ENCODE measurements around the gene APOD.
"Not testable (repeated sequence)": the region's sequence is repeated elsewhere in the genome, so short reads cannot be mapped to it uniquely, and the experiment has no call there.

The APOD gene

DNA sequence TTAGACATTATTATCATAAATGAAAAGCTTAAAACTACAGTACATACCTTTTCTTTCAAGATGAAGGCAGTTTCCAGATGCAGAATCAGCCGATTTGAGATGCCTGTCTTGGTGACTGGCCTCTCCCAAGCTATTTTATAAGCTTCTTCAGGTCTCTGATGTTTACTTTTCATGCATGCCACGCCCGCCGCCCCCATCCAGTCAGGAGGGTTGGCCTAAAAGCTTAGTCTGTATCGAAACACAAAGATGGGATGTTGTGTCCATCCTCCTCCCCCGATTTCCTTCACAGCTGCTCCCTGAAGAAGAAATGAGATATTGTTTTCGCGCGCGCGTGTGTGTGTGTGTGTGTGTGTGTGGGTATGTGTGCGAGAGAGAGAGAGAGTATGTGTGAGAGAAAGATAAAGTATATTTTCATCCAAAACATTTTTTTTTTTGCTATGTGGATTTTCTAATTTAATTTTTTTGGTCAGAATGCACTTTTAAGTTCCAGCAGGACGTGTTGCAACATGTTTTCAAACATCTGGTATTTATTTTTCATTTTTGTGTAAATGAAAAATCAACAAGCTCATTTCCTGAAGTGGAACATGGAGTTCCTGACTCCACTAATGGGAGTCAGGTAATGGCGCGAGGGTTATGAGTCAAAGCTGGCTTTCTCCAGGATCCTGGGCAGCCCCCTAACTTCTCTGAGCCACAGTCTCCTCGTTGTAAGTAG, at the start of gene APOD:
APOD (minus strand) TSS at position 110 of the 712 bp plus-strand sequence. CDS start 4,479 bp downstream, outside the sequence.
- FAIRE-seq: no peak

DNA sequence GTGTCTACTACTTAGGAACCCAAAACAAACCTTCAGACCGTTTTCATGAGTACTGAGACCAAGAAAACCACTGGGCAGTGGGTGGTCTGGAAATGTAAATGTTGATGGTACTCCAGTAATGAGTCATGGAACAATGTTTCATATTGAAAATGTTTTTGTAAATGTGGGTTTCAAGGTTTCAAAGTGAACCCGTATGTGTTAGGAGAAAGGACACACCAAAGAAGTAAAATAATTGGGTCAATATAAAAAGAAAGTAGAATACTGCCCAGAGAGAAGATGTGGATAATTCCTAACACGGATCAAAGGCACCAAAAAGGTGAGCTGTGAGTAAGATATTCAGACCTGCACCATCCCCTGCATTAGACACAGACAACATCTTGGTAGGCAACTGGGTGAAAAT, 49.6 kb upstream of the APOD start:
- FAIRE-seq: not testable (repeated sequence)

DNA sequence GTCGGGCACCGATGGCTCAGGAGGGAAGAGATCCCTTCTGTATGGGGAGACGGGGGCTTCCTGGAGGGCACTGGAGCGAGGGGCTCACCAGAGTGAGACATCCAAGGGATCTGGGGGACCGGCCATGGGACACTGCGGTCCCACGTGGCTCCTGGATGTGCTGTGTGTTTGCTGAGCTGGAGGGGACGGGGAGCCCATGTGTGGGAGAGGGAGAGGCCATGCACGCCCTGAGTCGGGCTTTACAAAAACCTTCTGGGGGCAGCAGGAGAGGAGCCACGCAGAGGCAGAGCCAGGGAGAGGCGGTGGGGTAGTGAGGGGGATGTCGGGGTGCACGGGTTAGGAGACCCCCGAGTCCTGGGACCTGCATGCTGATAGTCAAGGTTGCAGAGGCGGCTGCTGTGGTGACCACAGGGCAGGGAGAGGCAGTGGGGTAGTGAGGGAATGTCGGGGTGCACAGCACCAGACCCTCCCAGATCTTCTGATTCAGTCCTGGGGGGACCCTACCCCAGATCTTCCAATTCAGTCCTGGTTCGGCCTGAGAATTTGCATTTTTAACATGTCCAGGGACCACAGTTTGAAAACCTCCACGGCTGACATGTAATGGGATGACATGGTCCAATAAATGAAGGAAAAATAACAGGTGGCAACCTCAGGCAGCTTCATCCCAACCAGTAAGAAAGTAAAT, 48.9 kb upstream of the APOD start:
- FAIRE-seq: not testable (repeated sequence)

DNA sequence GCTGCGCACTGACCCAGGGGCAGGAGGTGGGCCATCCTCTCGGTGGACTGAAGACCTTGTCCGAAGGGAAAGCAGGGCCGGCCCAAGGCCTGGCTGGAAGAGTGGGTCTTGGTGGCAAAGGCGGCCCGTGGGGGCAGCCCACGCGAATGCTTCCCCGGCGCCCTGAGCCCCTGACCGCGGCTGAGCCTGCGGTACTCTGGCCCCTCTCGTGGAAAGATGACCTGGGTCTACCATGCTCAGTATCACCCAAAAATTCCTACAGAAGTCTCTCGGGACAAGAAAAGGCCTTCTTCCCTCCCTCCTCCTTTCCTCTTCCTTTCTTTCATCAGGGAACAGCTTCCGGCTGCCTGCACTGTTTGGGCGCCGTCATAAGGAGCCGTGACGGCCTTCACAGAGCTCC, 48.3 kb upstream of the APOD start:
- FAIRE-seq: not testable (repeated sequence)

DNA sequence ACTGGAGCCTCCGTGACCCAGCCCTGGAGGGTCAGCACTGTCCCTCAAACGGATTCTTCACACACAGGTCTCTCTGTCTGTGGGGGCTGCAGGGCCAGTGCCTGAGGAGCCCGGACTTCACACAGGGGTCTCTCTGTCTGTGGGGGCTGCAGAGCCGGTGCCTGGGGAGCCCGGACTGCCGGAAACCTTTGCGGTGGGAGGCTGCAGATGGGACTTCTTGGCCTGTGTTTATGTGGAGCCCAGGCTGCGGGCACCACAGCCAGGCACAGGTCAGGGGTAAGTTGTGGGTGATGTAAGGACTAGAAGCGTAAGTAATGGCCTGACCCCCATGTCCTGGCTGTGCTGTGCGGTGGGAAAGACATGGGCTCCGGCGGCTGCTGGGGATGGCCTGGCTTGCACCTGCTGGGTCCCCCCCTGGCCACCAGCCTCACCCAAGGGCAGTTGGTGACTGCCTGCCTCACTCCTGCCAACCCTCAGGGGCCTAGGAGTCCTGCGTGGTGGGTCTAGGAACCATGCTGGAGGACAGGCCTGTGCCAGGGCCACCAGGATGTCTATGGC, 47.3 kb upstream of the APOD start:
- FAIRE-seq: not testable (repeated sequence)

DNA sequence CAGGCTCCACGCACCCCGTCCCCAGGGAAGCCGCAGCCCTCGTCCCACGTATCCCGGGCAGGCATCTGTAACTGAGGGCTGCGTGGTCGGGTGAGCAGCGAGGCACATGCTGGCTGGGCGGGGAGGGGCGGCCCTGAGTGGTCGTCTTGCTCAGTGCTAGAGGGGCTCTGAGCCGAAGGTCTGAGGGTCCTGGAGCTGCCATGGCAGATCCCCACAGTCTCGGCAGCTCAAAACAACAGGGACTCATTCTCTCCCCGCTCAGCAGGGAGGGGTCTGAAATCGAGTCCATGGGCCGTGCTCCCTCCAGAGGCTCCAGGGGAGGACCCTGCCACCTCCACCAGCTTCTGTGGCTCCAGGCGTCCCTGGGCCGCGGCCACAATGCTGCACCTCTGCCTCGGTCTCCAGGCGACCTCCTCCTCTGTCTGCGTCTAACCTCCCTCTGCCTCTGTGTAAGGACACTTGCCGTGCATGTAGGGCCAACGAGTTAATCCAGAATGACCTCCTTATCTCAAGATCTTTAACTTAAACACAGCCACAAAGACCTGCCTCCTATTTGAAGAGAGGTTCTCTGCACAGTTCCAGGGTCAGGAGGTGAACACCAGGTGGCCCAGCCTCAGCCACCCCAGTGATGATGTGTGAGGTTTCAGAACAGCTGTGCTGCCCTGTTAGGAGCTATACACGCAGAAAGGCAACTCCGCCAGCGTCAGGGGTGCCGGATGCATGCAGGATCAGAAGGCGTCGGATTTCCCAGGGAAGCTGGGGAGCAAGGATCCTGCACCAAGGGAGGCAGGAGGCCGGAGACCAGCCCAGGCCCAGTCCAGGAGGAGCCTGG, 46.6 kb upstream of the APOD start:
- FAIRE-seq: not testable (repeated sequence)

DNA sequence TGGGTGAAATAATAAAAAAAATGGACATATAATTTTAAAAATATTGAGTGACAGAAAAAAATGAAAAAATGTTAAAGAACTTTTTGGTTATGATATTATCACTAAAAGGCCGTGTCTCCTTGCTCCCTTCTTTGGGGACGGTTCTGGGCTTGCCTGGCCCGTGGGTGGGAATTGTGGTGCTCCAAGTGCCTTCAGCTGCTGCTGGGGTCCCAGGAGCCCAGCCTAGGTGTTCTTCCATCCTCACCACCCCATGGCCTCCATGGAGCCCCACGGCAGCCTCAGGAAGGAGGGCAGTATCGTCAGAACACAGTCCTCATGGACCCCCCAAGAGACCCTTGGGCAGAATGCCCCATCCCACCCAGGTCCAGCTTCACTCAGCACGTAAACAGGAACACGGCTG, 45.9 kb upstream of the APOD start:
- not testable (repeated sequence) for FAIRE-seq

DNA sequence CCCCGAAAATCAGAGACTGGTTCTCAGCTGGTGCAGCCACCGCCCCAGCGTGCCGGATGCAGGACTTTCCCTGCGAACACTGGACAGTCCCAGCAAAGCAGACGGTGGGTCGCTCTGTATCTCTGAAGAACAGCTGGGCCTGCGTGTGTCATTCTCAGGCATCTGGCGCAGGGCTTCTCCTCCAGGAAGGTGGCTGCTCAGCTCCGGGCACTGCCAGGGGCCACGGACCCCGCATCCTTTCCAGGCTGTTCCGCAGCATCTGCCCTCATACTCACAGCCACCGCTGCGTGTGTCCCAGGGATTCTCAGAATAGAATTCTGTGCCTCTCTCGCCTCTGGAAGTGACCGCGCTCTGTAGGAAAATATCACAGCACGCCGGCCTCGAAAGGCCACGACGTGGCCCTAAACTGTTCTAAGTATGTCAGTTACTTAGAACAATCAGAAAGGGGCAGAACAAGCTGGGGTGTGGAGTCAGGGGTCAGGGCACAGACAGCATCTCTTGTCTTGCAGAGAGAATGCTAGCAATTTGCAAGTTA, 44.7 kb upstream of the APOD start:
- not testable (repeated sequence) for FAIRE-seq

DNA sequence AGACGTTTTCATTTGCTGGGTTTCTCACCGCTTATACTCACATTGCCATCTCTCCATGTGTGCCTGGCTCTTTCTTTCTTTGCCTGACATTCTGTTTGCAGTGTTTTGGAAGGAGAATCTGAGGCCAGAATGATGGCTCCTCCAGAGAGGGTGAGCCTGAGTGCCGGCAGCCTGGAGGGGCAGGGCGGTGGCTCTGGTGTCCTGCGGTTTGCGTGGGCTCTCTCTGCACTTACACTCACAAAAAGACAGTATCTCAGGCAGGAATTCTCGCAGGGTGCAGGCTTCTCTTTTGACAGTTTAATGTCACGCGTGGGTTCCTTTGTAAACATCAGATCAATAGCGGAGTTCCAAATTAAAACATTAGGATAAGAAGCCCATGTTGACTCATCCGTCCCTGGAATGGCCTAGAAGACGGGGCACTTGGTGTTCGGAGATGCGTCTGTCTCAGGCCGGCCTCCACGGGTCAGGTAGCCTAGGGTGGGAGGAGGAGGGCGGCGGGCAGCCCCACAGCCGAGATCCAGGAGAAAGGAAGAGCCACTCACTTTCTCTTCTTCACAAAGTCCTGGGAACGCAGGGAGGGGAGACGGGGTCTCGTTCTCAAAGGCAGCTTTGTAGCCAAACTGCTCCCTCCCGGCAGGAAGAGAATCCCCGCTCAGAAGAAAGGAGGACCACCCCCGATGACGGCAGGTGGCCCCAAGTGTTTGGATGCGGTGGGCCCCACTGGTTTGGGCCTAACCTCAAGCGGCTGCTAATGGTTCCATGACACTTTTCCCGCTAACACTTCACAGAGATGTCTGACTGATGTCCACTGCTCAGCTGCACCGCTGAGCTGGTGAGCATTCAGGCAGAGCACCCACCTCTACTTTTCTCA, 44.0 kb upstream of the APOD start:
- FAIRE-seq: not testable (repeated sequence)

DNA sequence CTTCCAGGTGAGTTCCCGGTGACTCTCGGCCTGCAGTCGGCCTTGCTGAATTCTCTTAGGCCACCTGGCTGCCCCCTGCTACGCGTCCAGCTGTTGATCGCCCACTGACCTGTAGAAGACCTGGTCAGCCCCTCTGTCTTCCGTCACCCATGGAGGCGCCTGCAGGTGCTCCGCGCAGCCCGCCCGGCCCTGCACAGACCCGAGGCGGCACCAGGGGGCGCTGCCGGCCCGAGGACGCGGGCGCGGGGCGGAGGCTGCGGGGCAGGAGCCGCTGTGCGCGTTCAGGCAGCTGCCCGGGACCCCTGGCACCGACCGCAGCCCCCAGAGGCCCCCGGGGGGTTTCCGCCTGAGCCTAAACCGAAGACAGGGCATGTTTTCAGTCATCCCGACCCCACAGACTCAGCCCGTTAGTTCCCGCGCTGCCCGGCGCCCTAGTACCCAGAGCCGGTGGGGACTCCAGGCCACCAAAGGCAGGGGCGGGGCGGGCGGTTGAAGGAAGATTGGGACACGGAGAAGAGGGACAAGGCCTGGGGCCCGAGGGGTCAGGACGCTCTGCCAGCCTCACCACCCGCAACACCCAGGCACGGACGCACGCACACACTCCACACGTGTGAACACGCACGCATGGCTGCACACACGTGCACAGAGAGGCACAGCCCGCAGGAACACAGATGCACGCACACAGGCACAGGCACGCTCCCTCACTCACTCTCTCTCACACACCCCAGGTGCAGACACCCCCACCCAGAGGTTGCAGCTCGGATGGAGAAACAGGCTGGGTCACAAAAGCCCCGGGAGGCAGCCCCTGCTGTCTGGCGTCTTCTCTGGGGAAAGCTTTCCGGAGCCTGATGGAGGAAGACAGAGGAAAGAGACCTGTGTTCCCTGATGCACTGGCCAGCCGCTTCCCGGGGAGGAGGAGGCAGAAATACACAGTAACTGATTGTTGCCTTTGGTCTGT, 41.1 kb upstream of the APOD start:
- FAIRE-seq: not testable (repeated sequence)

DNA sequence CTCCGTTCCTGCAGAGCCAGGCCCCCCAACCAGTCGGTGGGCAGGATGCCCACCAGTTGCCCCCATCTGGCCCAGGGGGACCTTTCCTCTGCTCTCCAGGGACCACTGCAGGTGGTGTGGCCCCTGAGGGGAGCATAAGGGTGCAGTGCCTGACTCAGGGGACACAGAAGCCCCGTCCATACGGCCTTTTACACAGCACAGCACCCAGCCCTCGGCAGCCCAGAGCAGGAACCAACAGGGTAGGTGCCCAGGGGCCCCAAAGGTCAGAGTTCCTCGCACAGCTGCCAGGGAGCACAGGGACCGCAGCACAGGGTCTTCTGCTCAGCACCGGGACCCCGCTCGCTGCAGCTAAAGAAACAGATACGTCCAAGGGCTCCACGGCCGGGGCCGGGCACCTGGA, 40.4 kb upstream of the APOD start:
- not testable (repeated sequence) for FAIRE-seq

DNA sequence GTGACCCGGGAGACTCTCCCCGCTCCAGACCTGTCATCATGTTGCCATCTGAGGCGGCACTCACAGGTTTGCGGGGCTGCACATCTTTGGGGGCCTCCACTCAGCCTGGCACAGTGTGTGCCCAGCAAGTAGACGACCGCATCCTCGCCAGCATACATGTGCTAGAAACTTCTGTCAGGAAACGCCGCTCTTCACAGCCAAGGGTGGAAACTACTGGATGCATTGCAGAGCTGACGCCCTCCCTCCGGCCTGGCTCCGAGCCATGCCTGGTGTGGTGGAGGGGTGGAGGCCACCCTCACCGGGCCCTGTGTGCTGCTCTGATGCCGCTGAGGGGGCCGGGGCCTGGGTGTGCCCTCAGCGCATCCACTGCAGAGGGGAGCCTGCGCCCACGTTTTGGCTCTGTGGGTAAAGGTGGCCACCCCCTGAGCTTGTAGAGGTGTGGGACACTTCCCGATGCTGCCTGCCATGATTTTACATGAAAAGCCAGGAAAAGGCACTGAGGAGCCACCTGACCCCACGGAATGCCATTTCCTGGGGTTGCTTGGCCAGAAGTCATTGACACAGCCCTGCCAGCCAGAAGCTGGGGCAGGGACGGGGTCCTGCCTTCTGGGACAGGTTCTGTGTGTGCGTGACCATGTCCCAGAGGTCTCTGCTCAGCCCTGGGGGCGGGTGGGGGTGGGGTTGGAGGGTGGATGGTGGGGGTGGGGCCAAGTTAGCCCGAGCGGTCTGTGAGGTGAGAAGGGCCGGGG, 39.7 kb upstream of the APOD start:
- FAIRE-seq: not testable (repeated sequence)

DNA sequence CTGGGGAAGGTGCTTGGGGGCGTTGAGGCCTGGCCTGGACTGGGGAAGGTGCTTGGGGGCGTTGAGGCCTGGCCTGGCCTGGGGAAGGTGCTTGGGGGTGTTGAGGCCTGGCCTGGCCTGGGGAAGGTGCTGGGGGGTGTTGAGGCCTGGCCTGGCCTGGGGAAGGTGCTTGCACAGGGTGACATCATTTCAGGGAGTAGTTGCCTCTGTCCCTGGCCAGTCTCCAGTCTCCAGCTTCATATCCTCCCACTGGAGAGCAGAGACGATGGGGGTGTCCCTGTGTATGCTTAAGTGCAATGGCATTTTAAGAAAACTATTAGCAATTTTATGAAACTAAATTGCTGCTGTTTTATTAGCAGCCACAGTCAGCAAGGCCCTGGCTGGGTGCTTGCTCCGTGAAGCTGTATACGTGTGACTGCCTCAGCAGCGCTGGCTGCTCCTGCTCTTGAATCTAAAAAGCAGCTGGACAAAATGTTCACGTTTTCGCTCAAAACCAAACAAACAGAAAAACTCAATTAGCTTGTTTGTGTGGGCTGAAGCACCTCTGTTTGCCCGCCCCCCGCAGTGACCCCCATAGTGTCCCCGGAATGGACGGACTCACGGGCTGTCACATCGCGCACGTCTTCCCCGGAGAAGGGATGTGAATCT, 38.9 kb upstream of the APOD start:
- not testable (repeated sequence) for FAIRE-seq

DNA sequence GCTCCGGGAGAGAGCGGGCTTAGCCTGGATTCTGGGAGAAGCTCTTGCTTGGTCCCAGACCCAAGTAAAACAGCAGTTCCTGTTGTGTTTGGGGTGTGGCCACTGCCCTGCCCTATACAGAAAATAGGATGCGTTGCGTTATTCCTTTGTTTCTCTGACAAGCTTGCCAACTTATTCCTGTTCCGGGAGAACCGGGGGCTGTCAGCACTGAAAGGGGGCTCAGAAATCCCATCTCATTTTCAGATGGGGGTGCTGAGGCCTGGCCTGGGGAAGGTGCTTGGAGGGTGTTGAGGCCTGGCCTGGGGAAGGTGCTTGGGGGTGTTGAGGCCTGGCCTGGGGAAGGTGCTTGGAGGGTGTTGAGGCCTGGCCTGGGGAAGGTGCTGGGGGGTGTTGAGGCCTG, 38.3 kb upstream of the APOD start:
- FAIRE-seq: not testable (repeated sequence)

DNA sequence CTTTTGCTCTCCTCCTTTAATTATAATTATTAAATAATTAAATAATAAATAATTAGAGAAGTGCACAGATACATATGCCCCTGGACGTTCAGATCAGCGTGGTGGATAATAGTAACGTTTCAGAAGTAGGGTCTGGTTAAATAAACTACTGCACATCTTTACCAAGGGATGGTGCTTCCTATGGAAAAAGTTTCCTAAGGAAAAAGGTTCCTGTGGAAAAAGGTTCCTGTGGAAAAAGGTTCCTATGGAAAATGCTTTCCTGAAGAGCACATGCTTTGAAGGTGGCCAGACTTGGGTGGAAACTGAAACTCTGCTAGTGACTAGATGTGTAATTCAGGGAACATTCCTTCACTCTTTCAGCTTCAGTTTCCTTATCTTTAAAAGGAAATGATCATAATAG, 37.4 kb upstream of the APOD start:
- FAIRE-seq: peak; percentile 19

DNA sequence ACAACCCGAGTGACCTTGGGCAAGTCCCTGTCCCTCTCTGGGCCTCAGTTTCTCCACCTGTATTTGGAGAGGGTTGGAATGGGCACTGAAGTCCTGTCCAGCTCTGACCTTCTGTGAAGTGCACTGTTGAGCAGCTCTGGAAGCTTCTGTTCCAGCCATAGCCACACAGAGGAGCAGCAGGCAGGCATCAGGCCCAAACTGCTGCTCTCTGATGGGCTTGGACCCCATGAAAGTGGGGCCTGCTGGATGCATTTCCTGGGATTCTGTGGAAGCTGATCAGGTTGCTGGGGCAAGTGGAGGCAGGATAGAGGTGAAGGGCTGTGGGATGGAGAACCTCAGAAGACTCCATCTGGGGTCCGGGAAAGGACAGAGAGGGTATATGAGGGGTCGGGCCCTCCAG, 36.7 kb upstream of the APOD start:
- FAIRE-seq: not testable (repeated sequence)

DNA sequence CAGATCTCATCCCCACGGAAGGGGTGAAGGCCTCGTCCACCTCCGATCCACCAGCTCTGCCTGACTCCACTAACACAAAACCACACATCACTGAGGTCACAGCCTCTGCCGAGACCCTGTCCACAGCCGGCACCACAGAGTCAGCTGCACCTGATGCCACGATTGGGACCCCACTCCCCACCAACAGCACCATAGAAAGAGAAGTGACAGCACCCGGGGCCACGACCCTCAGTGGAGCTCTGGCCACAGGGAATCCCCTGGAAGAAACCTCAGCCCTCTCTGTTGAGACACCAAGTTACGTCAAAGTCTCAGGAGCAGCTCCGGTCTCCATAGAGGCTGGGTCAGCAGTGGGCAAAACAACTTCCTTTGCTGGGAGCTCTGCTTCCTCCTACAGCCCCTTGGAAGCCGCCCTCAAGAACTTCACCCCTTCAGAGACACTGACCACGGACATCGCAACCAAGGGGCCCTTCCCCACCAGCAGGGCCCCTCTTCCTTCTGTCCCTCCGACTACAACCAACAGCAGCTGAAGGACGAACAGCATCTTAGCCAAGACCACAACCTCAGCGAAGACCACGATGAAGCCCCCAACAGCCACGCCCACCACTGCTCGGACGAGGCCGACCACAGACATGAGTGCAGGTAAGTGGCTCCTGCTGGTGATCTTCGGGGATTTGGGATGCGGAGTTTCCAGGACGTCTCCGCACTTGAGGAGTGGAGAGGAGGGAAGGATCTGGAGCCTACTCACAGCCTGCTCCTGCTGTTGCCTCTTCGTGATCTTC, 36.0 kb upstream of the APOD start:
- FAIRE-seq: not testable (repeated sequence)

All from G401.6 (cell line).